ENCODE measurements around the gene PDE4D.

PDE4D gene

GRCh38 chr5:59177644-59178043 is 715.9 kb downstream of the PDE4D start:
- no peak overlapping the region for H3K9ac ChIP-seq (ENCODE audit: insufficient read length, low read depth)
- H3K36me3 ChIP-seq (ENCODE audit: insufficient read depth, insufficient read length, low read length): no peaks in the 10 kb centered on the region
- no peak overlapping the region for H3K4me3 ChIP-seq (ENCODE audit: insufficient read length, low read depth)
- no peak for DNase-seq (ENCODE audit: low read depth, low spot score)
- no peaks in the 10 kb centered on the region for H3K4me1 ChIP-seq (ENCODE audit: insufficient read depth, insufficient read length)
- H3K27me3 ChIP-seq (ENCODE audit: insufficient read depth, insufficient read length): no peaks in the 10 kb centered on the region
- H3K9me3 ChIP-seq (ENCODE audit: insufficient read depth, low read length): no peaks in the 10 kb centered on the region
- TF ChIP-seq SUZ12 (IDR thresholded peaks at IDR 0.05; ENCODE audit: extremely low read depth, insufficient read depth, insufficient read length) (no peak), ZNF274 (IDR thresholded peaks at IDR 0.05; ENCODE audit: low read depth, low read length) (no peak), YY1 (IDR thresholded peaks at IDR 0.05; ENCODE audit: insufficient read depth, insufficient read length) (no peak)

GRCh38 chr5:59174248-59174844 is 719.2 kb downstream of the PDE4D start:
- no peak for TF ChIP-seq ZNF274 (IDR thresholded peaks at IDR 0.05; ENCODE audit: low read depth, low read length)
- TF ChIP-seq YY1 (IDR thresholded peaks at IDR 0.05; ENCODE audit: insufficient read depth, insufficient read length): no peak
- TF ChIP-seq SUZ12 (IDR thresholded peaks at IDR 0.05; ENCODE audit: extremely low read depth, insufficient read depth, insufficient read length): no peak
- DNase-seq (ENCODE audit: low read depth, low spot score): peak; percentile 35
- H3K36me3 ChIP-seq (ENCODE audit: insufficient read depth, insufficient read length, low read length): no peaks in the 10 kb centered on the region
- no peak overlapping the region for H3K9ac ChIP-seq (ENCODE audit: insufficient read length, low read depth)
- no peak overlapping the region for H3K4me3 ChIP-seq (ENCODE audit: insufficient read length, low read depth)
- no peaks in the 10 kb centered on the region for H3K27me3 ChIP-seq (ENCODE audit: insufficient read depth, insufficient read length)
- no peaks in the 10 kb centered on the region for H3K4me1 ChIP-seq (ENCODE audit: insufficient read depth, insufficient read length)
- no peaks in the 10 kb centered on the region for H3K9me3 ChIP-seq (ENCODE audit: insufficient read depth, low read length)

- H3K27me3 ChIP-seq (ENCODE audit: insufficient read depth, insufficient read length): no peaks in the 10 kb centered on the region
- no peak overlapping the region for H3K9ac ChIP-seq (ENCODE audit: insufficient read length, low read depth)
- no peaks in the 10 kb centered on the region for H3K36me3 ChIP-seq (ENCODE audit: insufficient read depth, insufficient read length, low read length)
- H3K4me1 ChIP-seq (ENCODE audit: insufficient read depth, insufficient read length): no peaks in the 10 kb centered on the region
- H3K4me3 ChIP-seq (ENCODE audit: insufficient read length, low read depth): no peak overlapping the region
- DNase-seq (ENCODE audit: low read depth, low spot score): no peak
- TF ChIP-seq YY1 (IDR thresholded peaks at IDR 0.05; ENCODE audit: insufficient read depth, insufficient read length): no peak
- no peak for TF ChIP-seq SUZ12 (IDR thresholded peaks at IDR 0.05; ENCODE audit: extremely low read depth, insufficient read depth, insufficient read length)
- TF ChIP-seq ZNF274 (IDR thresholded peaks at IDR 0.05; ENCODE audit: low read depth, low read length): no peak
- H3K9me3 ChIP-seq (ENCODE audit: insufficient read depth, low read length): no peaks in the 10 kb centered on the region
These were observed 719.9 kb downstream of the PDE4D start for GRCh38 chr5:59173578-59173977.

- no peak for DNase-seq (ENCODE audit: low read depth, low spot score)
- Histone ChIP-seq H3K27me3 (ENCODE audit: insufficient read depth, insufficient read length) (no peaks in the 10 kb centered on the region), H3K4me1 (ENCODE audit: insufficient read depth, insufficient read length) (no peaks in the 10 kb centered on the region), H3K4me3 (ENCODE audit: insufficient read length, low read depth) (no peak overlapping the region), H3K9ac (ENCODE audit: insufficient read length, low read depth) (no peak overlapping the region), H3K36me3 (ENCODE audit: insufficient read depth, insufficient read length, low read length) (no peaks in the 10 kb centered on the region), H3K9me3 (ENCODE audit: insufficient read depth, low read length) (no peaks in the 10 kb centered on the region)
- TF ChIP-seq ZNF274 (IDR thresholded peaks at IDR 0.05; ENCODE audit: low read depth, low read length) (no peak), SUZ12 (IDR thresholded peaks at IDR 0.05; ENCODE audit: extremely low read depth, insufficient read depth, insufficient read length) (no peak), YY1 (IDR thresholded peaks at IDR 0.05; ENCODE audit: insufficient read depth, insufficient read length) (no peak)
These were observed 722.4 kb downstream of the PDE4D start for GRCh38 chr5:59171131-59171530.

GRCh38 chr5:59169768-59170150 is 723.8 kb downstream of the PDE4D start:
- no peak for DNase-seq (ENCODE audit: low read depth, low spot score)
- TF ChIP-seq YY1 (IDR thresholded peaks at IDR 0.05; ENCODE audit: insufficient read depth, insufficient read length) (no peak), ZNF274 (IDR thresholded peaks at IDR 0.05; ENCODE audit: low read depth, low read length) (no peak), SUZ12 (IDR thresholded peaks at IDR 0.05; ENCODE audit: extremely low read depth, insufficient read depth, insufficient read length) (no peak)
- H3K27me3 ChIP-seq (ENCODE audit: insufficient read depth, insufficient read length): no peaks in the 10 kb centered on the region
- no peaks in the 10 kb centered on the region for H3K36me3 ChIP-seq (ENCODE audit: insufficient read depth, insufficient read length, low read length)
- H3K4me1 ChIP-seq (ENCODE audit: insufficient read depth, insufficient read length): no peaks in the 10 kb centered on the region
- H3K9ac ChIP-seq (ENCODE audit: insufficient read length, low read depth): no peak overlapping the region
- no peak overlapping the region for H3K4me3 ChIP-seq (ENCODE audit: insufficient read length, low read depth)
- H3K9me3 ChIP-seq (ENCODE audit: insufficient read depth, low read length): no peaks in the 10 kb centered on the region

- H3K4me1 ChIP-seq (ENCODE audit: insufficient read depth, insufficient read length): no peaks in the 10 kb centered on the region
- H3K9ac ChIP-seq (ENCODE audit: insufficient read length, low read depth): no peak overlapping the region
- no peaks in the 10 kb centered on the region for H3K27me3 ChIP-seq (ENCODE audit: insufficient read depth, insufficient read length)
- TF ChIP-seq SUZ12 (IDR thresholded peaks at IDR 0.05; ENCODE audit: extremely low read depth, insufficient read depth, insufficient read length) (no peak), YY1 (IDR thresholded peaks at IDR 0.05; ENCODE audit: insufficient read depth, insufficient read length) (no peak), ZNF274 (IDR thresholded peaks at IDR 0.05; ENCODE audit: low read depth, low read length) (no peak)
- no peaks in the 10 kb centered on the region for H3K9me3 ChIP-seq (ENCODE audit: insufficient read depth, low read length)
- H3K36me3 ChIP-seq (ENCODE audit: insufficient read depth, insufficient read length, low read length): no peaks in the 10 kb centered on the region
- no peak overlapping the region for H3K4me3 ChIP-seq (ENCODE audit: insufficient read length, low read depth)
- no peak for DNase-seq (ENCODE audit: low read depth, low spot score)
These were observed 724.3 kb downstream of the PDE4D start for GRCh38 chr5:59169081-59169767.

- no peak for TF ChIP-seq ZNF274 (IDR thresholded peaks at IDR 0.05; ENCODE audit: low read depth, low read length)
- TF ChIP-seq SUZ12 (IDR thresholded peaks at IDR 0.05; ENCODE audit: extremely low read depth, insufficient read depth, insufficient read length): no peak
- TF ChIP-seq YY1 (IDR thresholded peaks at IDR 0.05; ENCODE audit: insufficient read depth, insufficient read length): no peak
- no peak for DNase-seq (ENCODE audit: low read depth, low spot score)
These were observed 725.5 kb downstream of the PDE4D start for GRCh38 chr5:59168067-59168466.

More at GRCh38 chr5:59168067-59168466, 725.5 kb downstream of the PDE4D start:
- no peak overlapping the region for H3K4me3 ChIP-seq (ENCODE audit: insufficient read length, low read depth)
- H3K4me1 ChIP-seq (ENCODE audit: insufficient read depth, insufficient read length): no peaks in the 10 kb centered on the region
- H3K9ac ChIP-seq (ENCODE audit: insufficient read length, low read depth): no peak overlapping the region
- H3K27me3 ChIP-seq (ENCODE audit: insufficient read depth, insufficient read length): no peaks in the 10 kb centered on the region
- H3K9me3 ChIP-seq (ENCODE audit: insufficient read depth, low read length): no peaks in the 10 kb centered on the region
- H3K36me3 ChIP-seq (ENCODE audit: insufficient read depth, insufficient read length, low read length): no peaks in the 10 kb centered on the region

Data from NT2/D1 (cell line).